Ascending aorta (tissue), 2 donors: ENCODE measurements around the gene ZNHIT3. TPM values are rescaled to one million over a fixed set of nuclear protein-coding genes. Genes with fewer than 3 reads are reported as not detected.

Experiments used
- DNase-seq, 2 donors: peaks; one replicate each; pipeline ENCODE4 v3.0.0-alpha.2; 2019; ENCODE audit warnings: low spot score in 2 of 2
- H3K27ac ChIP-seq, 2 donors: fragments of 200-600 bp; sonication (generic); one replicate each; pipeline ENCODE4 v1.5.1; 2016 to 2017; ENCODE audit warnings: mild to moderate bottlenecking in 1 of 2
- H3K27me3 ChIP-seq: fragments of 200-600 bp; sonication (generic); one replicate; pipeline ENCODE4 v1.5.1; 2017
- H3K36me3 ChIP-seq, 2 donors: fragments of 200-600 bp; sonication (generic); one replicate each; pipeline ENCODE4 v1.5.1; 2016
- H3K4me1 ChIP-seq, 2 donors: fragments of 200-600 bp; sonication (generic); one replicate each; pipeline ENCODE4 v1.5.1; 2016 to 2017; ENCODE audit warnings: mild to moderate bottlenecking in 1 of 2
- H3K4me3 ChIP-seq, 2 donors: fragments of 200-600 bp; sonication (generic); one replicate each; pipeline ENCODE4 v1.5.1; 2016 to 2017; ENCODE audit warnings: mild to moderate bottlenecking in 1 of 2
- H3K9me3 ChIP-seq, 2 donors: fragments of 200-600 bp; sonication (generic); one replicate each; pipeline ENCODE4 v1.5.1; 2016
- intact Hi-C: fragments of 100-400 bp; cut with DNase I; formaldehyde crosslinking; loops from one replicate; pipeline ENCODE4 v1.15.1; 2023
- total RNA-seq: library from RNA; depleted of rRNA; stranded (reverse); fragments of >200 nt; gene quantifications from one replicate; pipeline ENCODE4 v1.1.0, GENCODE V29; 2016
- TF ChIP-seq, protein P1 (sequence below), 3 experiments: fragments of 200-600 bp in 2 of 3; fragments of 450-650 bp in 1 of 3; sonication (generic) in 2 of 3; IDR thresholded peaks; one replicate each; pipeline ENCODE4 v1.5.1; 2016 to 2019; ENCODE audit warnings: antibody characterized with exemption in 3 of 3, mild to moderate bottlenecking in 1 of 3, moderate library complexity in 1 of 3

ZNHIT3 gene
- total RNA-seq, 1 donor from 2014 or later = 49.4 TPM

DNA sequence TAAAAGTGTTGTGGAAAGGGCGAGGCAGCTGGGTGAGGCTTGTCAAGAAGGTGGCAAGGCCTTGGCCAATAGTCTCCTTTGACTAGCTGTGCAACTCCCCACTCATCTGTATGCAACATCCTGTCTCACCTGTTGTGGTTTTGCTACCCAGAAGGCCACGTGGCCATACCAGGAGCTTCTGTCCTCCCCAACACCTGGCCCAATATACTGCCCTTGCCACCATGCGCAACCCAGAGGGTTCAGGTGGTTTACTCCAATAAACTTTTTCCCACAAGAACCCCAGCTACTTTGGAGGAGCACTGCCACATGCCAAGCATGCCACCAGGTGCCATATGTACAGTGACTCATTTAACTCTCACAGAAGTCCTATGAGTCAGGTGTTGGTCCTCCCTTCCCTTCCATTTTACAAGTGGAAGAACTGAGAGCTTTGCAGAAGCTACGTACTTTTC lies 38.0 kb downstream of the ZNHIT3 start:
- no peaks in the 10 kb centered on the region for H3K4me1 ChIP-seq
- H3K9me3 ChIP-seq = no peaks in the 10 kb centered on the region
- no peaks in the 10 kb centered on the region for H3K27me3 ChIP-seq
- peaks cover 17 to 60% of the 10 kb centered on the region in 2 donors for H3K36me3 ChIP-seq
- no peak for DNase-seq
- intact Hi-C loops = no loop called here
- H3K4me3 ChIP-seq = no peak overlapping the region
- TF ChIP-seq, protein P1, sequence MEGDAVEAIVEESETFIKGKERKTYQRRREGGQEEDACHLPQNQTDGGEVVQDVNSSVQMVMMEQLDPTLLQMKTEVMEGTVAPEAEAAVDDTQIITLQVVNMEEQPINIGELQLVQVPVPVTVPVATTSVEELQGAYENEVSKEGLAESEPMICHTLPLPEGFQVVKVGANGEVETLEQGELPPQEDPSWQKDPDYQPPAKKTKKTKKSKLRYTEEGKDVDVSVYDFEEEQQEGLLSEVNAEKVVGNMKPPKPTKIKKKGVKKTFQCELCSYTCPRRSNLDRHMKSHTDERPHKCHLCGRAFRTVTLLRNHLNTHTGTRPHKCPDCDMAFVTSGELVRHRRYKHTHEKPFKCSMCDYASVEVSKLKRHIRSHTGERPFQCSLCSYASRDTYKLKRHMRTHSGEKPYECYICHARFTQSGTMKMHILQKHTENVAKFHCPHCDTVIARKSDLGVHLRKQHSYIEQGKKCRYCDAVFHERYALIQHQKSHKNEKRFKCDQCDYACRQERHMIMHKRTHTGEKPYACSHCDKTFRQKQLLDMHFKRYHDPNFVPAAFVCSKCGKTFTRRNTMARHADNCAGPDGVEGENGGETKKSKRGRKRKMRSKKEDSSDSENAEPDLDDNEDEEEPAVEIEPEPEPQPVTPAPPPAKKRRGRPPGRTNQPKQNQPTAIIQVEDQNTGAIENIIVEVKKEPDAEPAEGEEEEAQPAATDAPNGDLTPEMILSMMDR (IDR thresholded peaks at IDR 0.05) = no peak
- no peak overlapping the region for H3K27ac ChIP-seq

DNA sequence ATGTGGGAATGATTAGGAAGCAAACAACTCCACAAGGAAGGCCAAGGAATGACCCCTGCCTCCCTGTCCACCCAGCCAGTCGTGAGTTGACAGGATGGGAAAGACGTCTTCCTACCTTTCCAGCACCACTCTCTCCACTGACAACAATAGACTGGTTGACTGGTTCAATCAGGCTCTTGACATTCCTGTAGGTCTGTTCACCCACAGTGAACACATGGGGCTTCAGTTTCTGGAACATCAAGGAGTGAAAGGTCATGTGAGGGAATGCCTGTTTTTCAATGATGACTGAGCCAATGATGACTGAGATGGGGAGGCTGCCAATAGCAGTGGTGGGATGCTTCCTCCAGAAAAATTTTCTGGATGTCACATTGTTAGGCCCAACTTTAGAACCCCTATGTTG lies 38.6 kb downstream of the ZNHIT3 start:
- intact Hi-C loops = no loop called here
- Histone ChIP-seq H3K4me3 (no peak overlapping the region), H3K27ac (no peak overlapping the region), H3K27me3 (no peaks in the 10 kb centered on the region), H3K4me1 (no peaks in the 10 kb centered on the region), H3K36me3 (peaks cover 17 to 60% of the 10 kb centered on the region in 2 donors), H3K9me3 (no peaks in the 10 kb centered on the region)
- TF ChIP-seq, protein P1 (IDR thresholded peaks at IDR 0.05) = no peak
- no peak for DNase-seq

DNA sequence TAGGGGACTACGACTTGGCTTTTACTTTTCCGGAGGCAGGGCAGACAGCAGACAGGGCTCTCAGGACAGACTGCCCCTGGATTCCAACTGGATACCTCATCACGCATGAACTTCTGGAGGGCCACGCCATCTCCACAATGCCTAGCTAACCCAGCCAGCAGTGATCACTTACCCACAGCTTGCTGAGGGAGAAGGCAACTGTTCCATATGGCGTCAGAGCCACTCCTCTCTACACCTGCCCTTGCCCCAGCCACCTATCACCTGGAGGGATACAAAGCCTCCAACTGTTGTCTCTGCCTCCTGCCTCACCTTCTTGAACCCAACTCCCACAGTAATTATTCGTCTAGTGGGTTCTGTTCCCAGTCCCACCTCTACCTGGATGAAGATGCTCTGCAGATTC lies 39.4 kb downstream of the ZNHIT3 start:
- no peak overlapping the region for H3K4me3 ChIP-seq
- H3K27me3 ChIP-seq = no peaks in the 10 kb centered on the region
- no peaks in the 10 kb centered on the region for H3K9me3 ChIP-seq
- no peak overlapping the region for H3K27ac ChIP-seq
- no peaks in the 10 kb centered on the region for H3K4me1 ChIP-seq
- H3K36me3 ChIP-seq = peaks cover 17 to 60% of the 10 kb centered on the region in 2 donors
- no peak for DNase-seq
- TF ChIP-seq, protein P1 (IDR thresholded peaks at IDR 0.05) = no peak
- intact Hi-C loops = no loop called here

DNA sequence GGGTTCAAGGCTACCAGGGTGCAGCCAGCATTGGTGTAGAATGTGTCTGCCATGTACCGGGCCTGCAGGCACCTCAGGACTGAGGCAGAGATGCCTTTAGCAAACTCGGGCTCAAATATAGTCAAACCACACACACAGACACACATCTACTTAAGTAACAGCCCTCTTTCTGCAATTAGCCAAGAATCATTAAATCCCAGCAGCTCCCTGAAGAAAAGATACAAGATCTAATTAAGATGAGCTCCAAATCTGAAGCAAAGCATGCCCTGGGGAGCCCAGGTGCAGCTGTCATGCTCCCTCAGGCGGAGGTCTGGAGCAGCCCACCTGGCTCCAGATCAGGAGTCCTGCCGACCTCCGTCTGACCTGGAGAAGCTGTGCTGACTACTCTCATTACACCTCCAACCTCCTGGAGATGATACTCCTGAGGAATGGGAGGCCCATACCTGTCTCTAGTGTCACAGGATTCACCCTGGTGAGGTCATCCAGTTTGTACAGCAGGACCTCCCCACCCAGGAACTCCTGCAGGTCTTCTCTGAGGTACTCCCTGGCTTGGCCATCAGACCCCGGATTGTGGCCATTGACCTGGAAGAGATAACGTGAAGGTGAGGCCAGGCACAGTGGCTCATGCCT lies 41.3 kb downstream of the ZNHIT3 start:
- H3K9me3 ChIP-seq = no peaks in the 10 kb centered on the region
- no peak for DNase-seq
- no peaks in the 10 kb centered on the region for H3K27me3 ChIP-seq
- intact Hi-C loops = no loop called here
- H3K36me3 ChIP-seq = peaks cover 22 to 63% of the 10 kb centered on the region in 2 donors
- TF ChIP-seq, protein P1 (IDR thresholded peaks at IDR 0.05) = no peak
- no peaks in the 10 kb centered on the region for H3K4me1 ChIP-seq
- no peak overlapping the region for H3K27ac ChIP-seq
- no peak overlapping the region for H3K4me3 ChIP-seq

DNA sequence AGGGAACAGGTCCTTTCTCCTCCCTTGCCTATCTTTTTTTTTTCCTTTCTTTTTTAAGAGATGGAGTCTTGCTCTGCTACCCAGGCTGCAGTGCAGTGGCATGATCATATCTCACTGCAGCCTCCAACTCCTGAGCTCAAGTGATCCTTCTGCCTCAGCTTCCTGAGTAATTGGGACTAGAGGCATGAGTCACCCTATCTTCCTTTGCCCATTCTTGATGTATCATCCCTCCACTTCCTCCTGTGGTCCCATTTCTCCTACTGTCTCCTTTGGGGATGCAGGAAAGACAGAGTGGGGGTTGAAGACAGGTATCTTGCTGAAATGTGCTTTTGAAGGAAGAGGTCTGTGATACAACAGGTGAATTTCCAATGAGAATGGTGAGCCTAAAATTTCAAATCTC lies 42.6 kb downstream of the ZNHIT3 start:
- intact Hi-C loops = no loop called here
- no peak overlapping the region for H3K4me3 ChIP-seq
- no peak overlapping the region for H3K27ac ChIP-seq
- no peak for DNase-seq
- H3K4me1 ChIP-seq = no peaks in the 10 kb centered on the region
- H3K36me3 ChIP-seq = peaks cover 22 to 53% of the 10 kb centered on the region in 2 donors
- H3K9me3 ChIP-seq = no peaks in the 10 kb centered on the region
- TF ChIP-seq, protein P1 (IDR thresholded peaks at IDR 0.05) = no peak
- no peaks in the 10 kb centered on the region for H3K27me3 ChIP-seq
